Epithelial cell of esophagus (primary cell): ENCODE results near the gene TGFBR2.

Experiments used
- DNase-seq: peaks from one replicate; pipeline ENCODE4 v3.0.0; 2010; ENCODE audit warnings: low read depth
- H3K4me3 ChIP-seq: 2 replicates; pipeline ENCODE4 v1.5.1; 2011; ENCODE audit warnings: mild to moderate bottlenecking, low read length, control low read depth
- TF ChIP-seq, protein P1 (sequence below): IDR thresholded peaks from 2 replicates; pipeline ENCODE4 v1.5.1; 2011; ENCODE audit warnings: low read depth, mild to moderate bottlenecking, low read length, control low read depth, inconsistent platforms; ENCODE audit not compliant: insufficient read depth; ENCODE audit errors: missing control alignments

Gene TGFBR2

DNA sequence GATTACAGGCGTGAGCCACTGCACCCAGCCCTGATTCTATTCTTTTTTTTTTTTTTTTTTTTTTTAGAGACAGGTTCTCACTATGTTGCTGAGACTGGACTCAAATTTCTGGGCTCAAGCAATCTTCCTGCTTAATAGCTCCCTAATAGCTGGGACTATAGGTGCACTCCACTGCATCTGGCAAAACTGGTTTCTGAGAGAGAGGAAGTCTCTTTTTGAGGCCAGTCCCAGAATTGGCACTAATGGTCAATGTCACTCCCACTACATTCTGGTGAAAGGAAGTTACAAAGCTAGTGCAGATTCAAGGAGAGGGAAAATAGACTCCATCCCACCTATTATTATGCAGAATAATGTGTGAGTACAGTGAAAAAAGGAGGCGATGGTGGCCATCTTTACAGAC lies 5.8 kb upstream of the TGFBR2 start:
- DNase-seq, result no peak
- no peak overlapping the region for H3K4me3 ChIP-seq
- TF ChIP-seq, protein P1, sequence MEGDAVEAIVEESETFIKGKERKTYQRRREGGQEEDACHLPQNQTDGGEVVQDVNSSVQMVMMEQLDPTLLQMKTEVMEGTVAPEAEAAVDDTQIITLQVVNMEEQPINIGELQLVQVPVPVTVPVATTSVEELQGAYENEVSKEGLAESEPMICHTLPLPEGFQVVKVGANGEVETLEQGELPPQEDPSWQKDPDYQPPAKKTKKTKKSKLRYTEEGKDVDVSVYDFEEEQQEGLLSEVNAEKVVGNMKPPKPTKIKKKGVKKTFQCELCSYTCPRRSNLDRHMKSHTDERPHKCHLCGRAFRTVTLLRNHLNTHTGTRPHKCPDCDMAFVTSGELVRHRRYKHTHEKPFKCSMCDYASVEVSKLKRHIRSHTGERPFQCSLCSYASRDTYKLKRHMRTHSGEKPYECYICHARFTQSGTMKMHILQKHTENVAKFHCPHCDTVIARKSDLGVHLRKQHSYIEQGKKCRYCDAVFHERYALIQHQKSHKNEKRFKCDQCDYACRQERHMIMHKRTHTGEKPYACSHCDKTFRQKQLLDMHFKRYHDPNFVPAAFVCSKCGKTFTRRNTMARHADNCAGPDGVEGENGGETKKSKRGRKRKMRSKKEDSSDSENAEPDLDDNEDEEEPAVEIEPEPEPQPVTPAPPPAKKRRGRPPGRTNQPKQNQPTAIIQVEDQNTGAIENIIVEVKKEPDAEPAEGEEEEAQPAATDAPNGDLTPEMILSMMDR, result no peak

DNA sequence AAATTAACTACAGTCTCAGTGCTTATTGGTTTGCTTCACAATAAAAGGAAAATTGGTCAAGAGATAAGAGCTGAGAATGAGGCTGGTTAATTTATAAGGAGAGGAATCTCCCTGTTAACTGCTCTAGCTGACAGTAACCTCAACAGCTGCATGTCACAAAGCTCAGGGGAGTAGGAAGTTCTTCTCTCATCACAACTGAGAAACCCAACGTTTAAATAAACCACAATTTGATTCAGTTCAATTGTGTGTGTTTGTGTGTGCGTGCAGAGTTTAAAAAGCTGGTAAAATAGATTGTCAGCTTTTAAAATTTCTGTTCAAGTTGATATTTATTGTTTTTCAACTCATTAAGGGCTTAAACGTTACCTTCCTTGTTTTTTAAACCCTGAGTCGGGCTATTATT lies 3.5 kb upstream of the TGFBR2 start:
- no peak for DNase-seq
- TF ChIP-seq, protein P1, result no peak
- H3K4me3 ChIP-seq, result no peak overlapping the region

DNA sequence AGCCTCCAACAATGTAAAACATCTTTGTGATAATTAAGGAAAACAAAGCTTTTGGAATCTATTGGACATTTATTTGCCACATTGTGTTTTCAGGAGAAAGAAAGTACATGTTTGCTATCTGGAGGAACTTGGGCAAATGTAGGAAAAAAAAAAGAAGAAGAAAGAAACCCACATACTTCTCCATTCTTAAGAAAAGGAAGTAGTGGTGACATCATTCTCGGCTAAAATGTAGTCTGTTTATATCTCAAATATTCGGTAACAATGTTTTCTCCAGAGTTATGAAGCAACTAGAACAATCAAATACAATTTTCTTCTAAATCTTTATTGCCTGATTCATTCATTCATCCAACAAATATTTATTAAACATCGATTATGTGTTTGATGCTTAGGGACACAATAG lies 2.3 kb upstream of the TGFBR2 start:
- no peak for DNase-seq
- TF ChIP-seq, protein P1, result no peak
- H3K4me3 ChIP-seq, result no peak overlapping the region

DNA sequence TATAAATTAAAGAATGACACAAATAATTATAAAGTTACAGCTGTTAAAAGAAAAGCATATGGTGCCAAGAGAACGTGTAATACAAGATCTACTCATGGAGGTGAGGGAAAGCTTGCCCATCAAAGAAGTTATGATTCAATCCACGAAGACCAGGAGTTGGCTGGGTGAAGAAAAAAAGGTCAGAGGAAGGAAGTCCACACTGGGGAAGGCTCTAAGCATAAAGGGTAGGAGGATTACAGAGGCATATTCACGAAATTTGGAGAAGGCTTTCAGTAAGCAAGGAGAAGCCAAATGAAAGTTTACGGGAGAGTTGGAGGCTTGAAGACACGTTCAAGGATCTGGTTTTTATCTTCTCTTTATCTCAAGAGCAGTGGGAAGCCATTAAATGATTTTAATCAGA lies 1.8 kb upstream of the TGFBR2 start:
- no peak for DNase-seq

DNA sequence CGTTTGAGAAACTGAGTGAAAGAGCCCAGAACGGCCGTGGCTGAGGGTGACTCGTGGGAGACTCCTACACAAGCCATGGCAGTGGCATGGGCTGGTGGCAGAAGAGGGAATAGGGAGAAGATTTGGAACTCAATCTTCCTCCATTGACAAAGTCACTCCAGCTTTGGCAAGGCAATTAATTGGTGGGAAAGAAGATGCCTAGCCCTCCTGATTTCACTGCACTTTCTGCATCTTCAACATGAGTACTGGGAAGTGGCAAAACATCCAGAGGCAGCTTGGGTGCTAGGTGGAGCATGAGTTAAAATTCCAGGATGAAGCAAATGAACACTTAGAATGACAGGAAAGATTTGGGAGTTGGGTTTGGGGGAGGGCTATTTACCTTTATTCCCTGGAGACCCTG lies 1.4 kb upstream of the TGFBR2 start:
- H3K4me3 ChIP-seq, result no peak overlapping the region
- TF ChIP-seq, protein P1, result no peak
- DNase-seq, result no peak

More for the DNA sequence above, 1.8 kb upstream of the TGFBR2 start:
- TF ChIP-seq, protein P1, result no peak
- no peak overlapping the region for H3K4me3 ChIP-seq

DNA sequence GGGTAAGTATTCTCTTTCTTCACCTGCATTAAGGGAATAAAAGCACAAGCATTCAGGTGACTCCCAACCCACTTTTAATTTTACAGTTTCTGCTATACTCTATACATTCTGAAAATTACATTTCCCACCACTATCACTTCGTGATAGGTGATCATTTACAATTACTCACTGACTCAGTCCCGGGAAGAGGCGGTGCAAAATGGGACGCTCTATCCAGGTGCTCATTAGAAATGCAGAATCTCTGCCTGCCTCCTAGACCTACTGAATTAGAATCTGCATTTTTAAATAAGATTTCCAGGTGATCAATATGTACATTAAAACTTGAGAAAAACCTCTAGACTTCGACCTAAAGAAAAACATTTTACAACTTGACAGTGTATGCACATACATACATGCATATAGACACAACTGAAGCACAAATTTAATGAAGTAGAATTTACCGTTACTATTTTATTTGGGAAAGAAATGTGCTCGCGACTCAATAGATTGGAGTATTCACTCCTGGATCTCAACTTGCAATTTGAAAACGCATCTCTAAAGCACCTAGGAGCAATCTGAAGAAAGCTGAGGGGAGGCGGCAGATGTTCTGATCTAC lies 598 bp upstream of the TGFBR2 start:
- peak overlapping the region; percentile 82 for H3K4me3 ChIP-seq
- peak; percentile 47 for DNase-seq
- TF ChIP-seq, protein P1, result no peak
